ENCODE data around the gene SPINDOC. TPM values are rescaled to one million over a fixed set of nuclear protein-coding genes. Genes with fewer than 3 reads are reported as not detected.
A peak's percentile ranks its signal among the peaks of the same experiment; 100 is the strongest.

SPINDOC gene
- total RNA-seq, 1 experiment from 2014 or later: 17.1 TPM

- peak overlapping the region; percentile 73 for H3K27ac Mint-ChIP-seq (ENCODE audit: low read depth, unreplicated experiment)
- CTCF ChIA-PET: interaction anchor here (0.6 to 8.3 kb wide), 49 partner anchors 10 to 1675 kb away, joined by 3 to 241 read pairs (median 5); partner anchors contain the start of genes NAA40, RCOR2 and ZFTA
- intact Hi-C loops (cut with micrococcal nuclease): loop anchor here (1.0 to 2.0 kb wide), 3 partner anchors 69 to 108 kb away; partner anchors contain the start of gene ZFTA
- TF ChIP-seq, protein P1, sequence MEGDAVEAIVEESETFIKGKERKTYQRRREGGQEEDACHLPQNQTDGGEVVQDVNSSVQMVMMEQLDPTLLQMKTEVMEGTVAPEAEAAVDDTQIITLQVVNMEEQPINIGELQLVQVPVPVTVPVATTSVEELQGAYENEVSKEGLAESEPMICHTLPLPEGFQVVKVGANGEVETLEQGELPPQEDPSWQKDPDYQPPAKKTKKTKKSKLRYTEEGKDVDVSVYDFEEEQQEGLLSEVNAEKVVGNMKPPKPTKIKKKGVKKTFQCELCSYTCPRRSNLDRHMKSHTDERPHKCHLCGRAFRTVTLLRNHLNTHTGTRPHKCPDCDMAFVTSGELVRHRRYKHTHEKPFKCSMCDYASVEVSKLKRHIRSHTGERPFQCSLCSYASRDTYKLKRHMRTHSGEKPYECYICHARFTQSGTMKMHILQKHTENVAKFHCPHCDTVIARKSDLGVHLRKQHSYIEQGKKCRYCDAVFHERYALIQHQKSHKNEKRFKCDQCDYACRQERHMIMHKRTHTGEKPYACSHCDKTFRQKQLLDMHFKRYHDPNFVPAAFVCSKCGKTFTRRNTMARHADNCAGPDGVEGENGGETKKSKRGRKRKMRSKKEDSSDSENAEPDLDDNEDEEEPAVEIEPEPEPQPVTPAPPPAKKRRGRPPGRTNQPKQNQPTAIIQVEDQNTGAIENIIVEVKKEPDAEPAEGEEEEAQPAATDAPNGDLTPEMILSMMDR (IDR thresholded peaks at IDR 0.05; ENCODE audit: unreplicated experiment): no peak
- POLR2A ChIA-PET: interaction anchor here (0.9 to 5.4 kb wide), 16 partner anchors 21 to 348 kb away, joined by 3 to 39 read pairs (median 6); partner anchors contain the start of genes COX8A, NAA40, OTUB1 and RTN3
- peak overlapping the region; percentile 44 for H3K4me3 Mint-ChIP-seq (ENCODE audit: unreplicated experiment)
- H3K4me1 Mint-ChIP-seq (ENCODE audit: insufficient read depth, unreplicated experiment): peaks cover 34% of the 10 kb centered on the region
- no peaks in the 10 kb centered on the region for H3K27me3 Mint-ChIP-seq (ENCODE audit: insufficient read depth, unreplicated experiment)
- H3K36me3 Mint-ChIP-seq (ENCODE audit: insufficient read depth, unreplicated experiment): peaks cover 12% of the 10 kb centered on the region
- DNase-seq (ENCODE audit: unreplicated experiment): no peak
- no peaks in the 10 kb centered on the region for H3K9me3 Mint-ChIP-seq (ENCODE audit: unreplicated experiment)
- BruUV-seq (replicated peaks): no TSS peak
Observed at GRCh38 chr11:63837739-63838138, 24.5 kb downstream of the SPINDOC start.

GRCh38 chr11:63838150-63838677 lies 25.0 kb downstream of the SPINDOC start:
- ChIA-PET CTCF (interaction anchor here (0.6 to 8.3 kb wide), 35 partner anchors 9 to 1826 kb away, joined by 3 to 241 read pairs (median 5); partner anchors contain the start of genes RCOR2 and ZFTA), POLR2A (interaction anchor here (0.7 to 5.4 kb wide), 30 partner anchors 14 to 1006 kb away, joined by 3 to 39 read pairs (median 4); partner anchors contain the start of genes ATL3, COX8A, NAA40 and OTUB1)
- intact Hi-C loops (cut with micrococcal nuclease): loop anchor here (2.0 kb wide), 1 partner anchor 69 kb away; the partner anchor contains the start of gene ZFTA
- peak overlapping the region; percentile 93 for H3K4me3 Mint-ChIP-seq (ENCODE audit: unreplicated experiment)
- H3K4me1 Mint-ChIP-seq (ENCODE audit: insufficient read depth, unreplicated experiment): peaks cover 39% of the 10 kb centered on the region
- DNase-seq (ENCODE audit: unreplicated experiment): no peak
- peak overlapping the region; percentile 73 for H3K27ac Mint-ChIP-seq (ENCODE audit: low read depth, unreplicated experiment)
- no peaks in the 10 kb centered on the region for H3K27me3 Mint-ChIP-seq (ENCODE audit: insufficient read depth, unreplicated experiment)
- peaks cover 17% of the 10 kb centered on the region for H3K36me3 Mint-ChIP-seq (ENCODE audit: insufficient read depth, unreplicated experiment)
- H3K9me3 Mint-ChIP-seq (ENCODE audit: unreplicated experiment): no peaks in the 10 kb centered on the region
- TF ChIP-seq, protein P1 (IDR thresholded peaks at IDR 0.05; ENCODE audit: unreplicated experiment): no peak
- BruUV-seq (replicated peaks): no TSS peak

DNA sequence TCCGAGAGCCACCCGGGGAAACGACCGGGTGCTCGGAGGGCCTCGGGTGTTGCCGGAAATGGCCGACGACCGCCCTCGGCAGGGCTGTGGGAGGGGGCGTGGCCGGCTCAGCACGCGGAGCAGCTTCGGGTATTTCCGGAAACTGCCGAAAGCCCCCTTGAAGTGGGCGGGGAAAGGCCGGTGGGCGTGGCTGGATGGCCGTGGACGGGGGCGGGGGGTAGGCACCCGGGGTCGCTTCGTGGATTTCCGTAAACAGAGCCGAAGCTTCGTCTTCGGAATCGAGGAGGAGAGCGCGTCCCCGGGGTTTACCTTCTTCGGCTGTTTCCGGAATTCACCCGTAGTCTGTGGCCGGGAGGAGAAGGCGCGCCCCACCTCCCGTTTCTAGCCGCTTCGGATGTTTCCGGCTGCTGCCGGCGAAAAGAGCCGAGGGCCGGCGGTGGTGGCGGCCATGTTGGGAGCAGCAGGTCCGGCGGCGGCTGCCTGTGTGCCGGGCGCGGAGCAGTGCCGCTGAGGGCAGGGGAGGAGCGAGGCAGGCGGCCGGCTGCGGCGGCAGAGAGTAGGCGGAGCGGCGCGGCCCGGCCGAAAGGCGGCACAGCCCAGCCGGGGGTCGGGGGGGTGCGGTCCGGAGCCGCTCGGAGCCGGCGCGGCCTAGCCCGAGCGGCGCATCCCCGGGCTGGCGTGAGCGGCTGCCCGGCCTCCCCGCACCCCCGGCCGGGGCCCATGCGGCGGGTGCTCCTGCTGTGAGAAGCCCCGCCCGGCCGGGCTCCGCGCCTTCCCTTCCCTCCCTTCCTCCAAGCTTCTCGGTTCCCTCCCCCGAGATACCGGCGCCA lies 25.6 kb downstream of the SPINDOC start, which contains the start of gene MARK2:
Gene MARK2, plus strand, starts transcription at position 433 of the 830 bp plus-strand sequence. Its CDS starts 397 bp downstream, at position 830.
- POLR2A ChIA-PET: interaction anchor here (0.7 to 5.4 kb wide), 36 partner anchors 15 to 1006 kb away, joined by 3 to 39 read pairs (median 4); partner anchors contain the start of genes ATL3, COX8A, NAA40 and OTUB1
- Mint-ChIP-seq H3K4me3 (ENCODE audit: unreplicated experiment) (peak within 1 kb of the TSS; percentile 93), H3K4me1 (ENCODE audit: insufficient read depth, unreplicated experiment) (peaks cover 40% of the 10 kb centered on the region), H3K36me3 (ENCODE audit: insufficient read depth, unreplicated experiment) (peaks cover 24% of the 10 kb centered on the region), H3K27me3 (ENCODE audit: insufficient read depth, unreplicated experiment) (no peaks in the 10 kb centered on the region), H3K9me3 (ENCODE audit: unreplicated experiment) (no peaks in the 10 kb centered on the region), H3K27ac (ENCODE audit: low read depth, unreplicated experiment) (peak within 1 kb of the TSS; percentile 73)
- intact Hi-C loops (cut with micrococcal nuclease): loop anchor here (2.0 kb wide), 1 partner anchor 70 kb away; the partner anchor contains the start of gene ZFTA
- peak; percentile 97 for DNase-seq (ENCODE audit: unreplicated experiment)
- TF ChIP-seq, protein P1 (IDR thresholded peaks at IDR 0.05; ENCODE audit: unreplicated experiment): no peak
- CTCF ChIA-PET: interaction anchor here (0.6 to 8.3 kb wide), 17 partner anchors 8 to 1965 kb away, joined by 3 to 241 read pairs (median 19); partner anchors contain the start of gene ZFTA
- no TSS peak for BruUV-seq (replicated peaks)
